T-cell (primary cell): Measurements from ENCODE around the gene SMARCD3. TPM values are rescaled to one million over a fixed set of nuclear protein-coding genes. Genes with fewer than 3 reads are reported as not detected.
A peak's percentile ranks its signal among the peaks of the same experiment; 100 is the strongest.

Experiments
- ATAC-seq, 4 experiments: fragments of 200-7000 bp in 3 of 4; fragments of 150-1000 bp in 1 of 4; cut with Tn5 transposase; replicated peaks in 1 of 4; 1 replicate in 3 of 4; 2 replicates in 1 of 4; pipeline ENCODE4 v1.10.0; 2021; ENCODE audit warnings: moderate library complexity in 3 of 4, mild to moderate bottlenecking in 2 of 4, moderate number of reproducible peaks in 1 of 4
- CTCF ChIA-PET, 2 donors: fragments of 300-600 bp; sonication (Branson Sonifier 250); formaldehyde crosslinking; loops; one replicate each; lab custom pipeline; 2022; ENCODE audit warnings: antibody characterized with exemption in 2 of 2; lab: Charles Lee
- POLR2A ChIA-PET, 2 donors: fragments of 300-600 bp; sonication (Branson Sonifier 250); formaldehyde crosslinking; loops; one replicate each; lab custom pipeline; 2022; ENCODE audit warnings: antibody characterized with exemption in 2 of 2; lab: Charles Lee
- DNase-seq, 35 experiments: peaks; one replicate each; pipeline versions ENCODE4 v3.0.0 to v3.0.0-alpha.2; 2013 to 2023
- H3K27ac ChIP-seq: one replicate; pipeline ENCODE4 v1.5.1; 2013; ENCODE audit warnings: low read length
- H3K27me3 ChIP-seq, 2 experiments: replicated peaks in 1 of 2; 1 replicate in 1 of 2; 2 replicates in 1 of 2; pipeline versions ENCODE4 v1.6.1 to v1.7.0; 2013; ENCODE audit warnings: low read length in 1 of 2, mixed read lengths in 1 of 2; ENCODE audit not compliant: control insufficient read depth in 2 of 2, insufficient read depth in 2 of 2; ENCODE audit errors: extremely low read depth in 1 of 2
- H3K36me3 ChIP-seq, 2 donors: 1 replicate in 1 of 2; 2 replicates in 1 of 2; pipeline versions ENCODE4 v1.6.1 to v1.7.0; 2013; ENCODE audit warnings: low read length in 1 of 2; ENCODE audit not compliant: control insufficient read depth in 2 of 2, insufficient read depth in 1 of 2; ENCODE audit errors: extremely low read depth in 1 of 2
- H3K4me1 ChIP-seq, 2 experiments: 1 replicate in 1 of 2; 2 replicates in 1 of 2; pipeline versions ENCODE4 v1.6.1 to v1.7.0; 2013; ENCODE audit warnings: low read length in 2 of 2, mixed read lengths in 1 of 2; ENCODE audit not compliant: insufficient read depth in 2 of 2, control insufficient read depth in 1 of 2; ENCODE audit errors: extremely low read depth in 1 of 2
- H3K4me3 ChIP-seq, 2 donors: 1 replicate in 1 of 2; 2 replicates in 1 of 2; pipeline versions ENCODE4 v1.5.1 to v1.7.0; 2013; ENCODE audit warnings: mild to moderate bottlenecking in 2 of 2, low read length in 1 of 2, moderate library complexity in 1 of 2; ENCODE audit not compliant: control insufficient read depth in 1 of 2; ENCODE audit errors: extremely low read depth in 1 of 2
- H3K9me3 ChIP-seq: 2 replicates; pipeline ENCODE4 v1.7.0; 2013
- H3K27ac Mint-ChIP-seq, 2 donors: one replicate each; pipeline ENCODE4 v1.8.0; 2020 to 2021; ENCODE audit warnings: mild to moderate bottlenecking in 2 of 2, mixed read lengths in 2 of 2
- H3K27me3 Mint-ChIP-seq, 2 donors: one replicate each; pipeline ENCODE4 v1.8.0; 2021 to 2022; ENCODE audit warnings: mixed read lengths in 2 of 2
- H3K36me3 Mint-ChIP-seq: one replicate; pipeline ENCODE4 v1.8.0; 2021; ENCODE audit warnings: mixed read lengths
- H3K4me1 Mint-ChIP-seq, 3 donors: one replicate each; pipeline ENCODE4 v1.8.0; 2020 to 2022; ENCODE audit warnings: mixed read lengths in 3 of 3, mild to moderate bottlenecking in 1 of 3
- H3K4me3 Mint-ChIP-seq, 3 donors: one replicate each; pipeline ENCODE4 v1.8.0; 2020 to 2022; ENCODE audit warnings: mild to moderate bottlenecking in 3 of 3, mixed read lengths in 3 of 3, moderate library complexity in 3 of 3
- H3K9me3 Mint-ChIP-seq, 3 donors: one replicate each; pipeline ENCODE4 v1.8.0; 2020 to 2022; ENCODE audit warnings: mixed read lengths in 3 of 3
- WGBS: methylation state at CpG from one replicate; pipeline ENCODE4 v1.1.5; 2013; ENCODE audit warnings: missing lambda C conversion rate; ENCODE audit not compliant: insufficient coverage; 5-methylcytosine and 5-hydroxymethylcytosine counted together
- total RNA-seq, 35 experiments: library from RNA in 6 of 35; stranded (reverse) in 6 of 35; fragments of 120-200 nt in 1 of 35; gene quantifications; one replicate each; pipeline versions ENCODE4 v1.2.1 to v1.2.4 and lab custom pipeline; 2013 to 2026

The SMARCD3 gene
- total RNA-seq, 5 donors from 2014 or later (not counting 1 experiment from before 2014, with no cell fraction given), result 6.3 to 28.5 (median 9.1) TPM

DNA sequence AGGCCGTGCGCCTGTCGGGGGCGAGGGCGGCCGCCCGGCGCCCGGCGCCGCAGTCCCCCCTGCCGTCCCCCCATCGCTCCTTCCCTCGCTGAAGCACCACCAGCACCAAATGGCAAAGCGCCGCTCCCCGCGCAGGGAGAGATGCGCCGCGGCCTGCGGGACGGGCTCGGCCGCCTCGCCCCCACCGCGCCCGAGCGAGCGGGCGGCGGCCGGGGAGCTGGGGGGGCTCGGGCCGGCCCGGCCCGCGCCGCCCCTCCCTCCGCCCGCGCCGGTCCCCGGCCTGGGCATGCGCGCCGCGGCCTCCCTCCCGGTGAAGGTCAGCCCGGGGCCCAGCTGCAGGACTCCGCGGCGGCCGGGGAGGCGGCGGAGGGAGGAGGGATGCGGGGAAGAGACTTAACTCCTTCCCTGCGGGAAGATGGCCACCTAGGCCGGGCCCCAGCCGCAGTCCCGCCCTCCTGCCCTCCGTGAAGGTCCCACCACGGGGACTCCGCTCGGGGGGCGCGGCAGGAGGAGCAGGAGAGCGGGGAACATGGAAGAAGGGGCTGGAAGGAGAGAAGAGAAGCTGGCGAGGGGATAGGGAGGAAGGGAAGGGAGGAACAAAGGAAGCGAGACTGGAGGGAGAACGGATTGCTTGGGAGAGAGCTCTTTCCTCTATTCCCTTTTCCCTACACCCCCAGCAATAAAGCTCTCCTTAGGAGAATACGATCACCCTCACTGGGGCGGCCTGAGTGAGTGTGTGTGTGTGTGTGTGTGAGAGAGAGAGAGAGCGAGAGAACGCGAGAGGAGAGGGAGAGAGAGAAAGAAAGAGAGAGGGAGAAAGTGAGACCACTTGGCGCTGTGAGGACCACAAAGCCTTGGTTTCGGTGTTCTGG is 3.4 kb upstream of the SMARCD3 start:
- Mint-ChIP-seq H3K36me3 (no peaks in the 10 kb centered on the region), H3K9me3 (no peaks in the 10 kb centered on the region), H3K4me3 (peak overlapping the region; percentile 32 to 87 (median 49)), H3K27me3 (peaks cover 41 to 65% of the 10 kb centered on the region in 2 donors), H3K27ac (no peak overlapping the region), H3K4me1 (peaks cover 28 to 43% (median 29%) of the 10 kb centered on the region in 3 donors)
- DNase-seq (peak in 9 of 35 experiments; percentile 16 to 56 (median 41)), ATAC-seq (peak; percentile 32 to 45 (median 42))
- Histone ChIP-seq H3K27me3 (peaks cover 7 to 86% of the 10 kb centered on the region in 2 experiments), H3K4me3 (peak overlapping the region; percentile 23 to 60), H3K9me3 (no peaks in the 10 kb centered on the region), H3K36me3 (no peaks in the 10 kb centered on the region), H3K27ac (no peak overlapping the region), H3K4me1 (peaks cover 5 to 41% of the 10 kb centered on the region in 2 experiments)
- ChIA-PET POLR2A (interaction anchor here in 1 of 2 donors (0.6 kb wide), 2 partner anchors 154 to 281 kb away, joined by 3 to 4 read pairs; no protein-coding TSS in a partner anchor), CTCF (no interaction called here)
- 1% methylated on average over 54 of the region's 79 CpGs for WGBS

DNA sequence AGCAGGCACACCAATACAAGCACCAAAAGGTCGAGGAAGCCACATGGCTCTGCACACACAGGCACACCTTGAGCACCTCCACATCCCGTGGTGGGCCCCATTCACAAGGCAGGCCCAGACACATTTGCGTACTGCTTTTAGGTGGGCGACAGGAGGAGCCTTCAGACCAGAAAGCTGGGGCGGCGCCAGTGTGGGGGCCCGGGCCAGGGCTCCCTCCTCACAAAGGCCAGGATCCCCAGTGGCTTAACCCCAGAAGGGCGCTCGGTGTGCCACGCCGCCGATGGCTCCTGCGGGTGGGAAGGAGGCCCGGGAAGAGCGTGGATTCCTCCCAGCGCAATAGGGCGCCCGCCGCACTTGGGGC is 2.8 kb upstream of the SMARCD3 start:
- peak in 3 of 4 experiments; percentile 2 to 40 (median 10) for ATAC-seq
- H3K27ac ChIP-seq, result no peak overlapping the region
- H3K4me3 Mint-ChIP-seq, result peak overlapping the region; percentile 66 to 87 (median 67)
- peaks cover 30 to 46% (median 32%) of the 10 kb centered on the region in 3 donors for H3K4me1 Mint-ChIP-seq
- no peaks in the 10 kb centered on the region for H3K36me3 Mint-ChIP-seq
- peaks cover 39 to 65% of the 10 kb centered on the region in 2 donors for H3K27me3 Mint-ChIP-seq
- peaks cover 7 to 86% of the 10 kb centered on the region in 2 experiments for H3K27me3 ChIP-seq
- DNase-seq, result peak in 5 of 35 experiments; percentile 16 to 32 (median 30)
- WGBS, result 19% methylated on average over 19 of the region's 19 CpGs
- no peaks in the 10 kb centered on the region for H3K9me3 ChIP-seq
- H3K4me3 ChIP-seq, result peak overlapping the region in 1 of 2 donors; percentile 55
- POLR2A ChIA-PET, result no interaction called here
- peaks cover 5 to 41% of the 10 kb centered on the region in 2 experiments for H3K4me1 ChIP-seq
- H3K27ac Mint-ChIP-seq, result no peak overlapping the region
- no peaks in the 10 kb centered on the region for H3K9me3 Mint-ChIP-seq
- H3K36me3 ChIP-seq, result no peaks in the 10 kb centered on the region
- CTCF ChIA-PET, result no interaction called here

DNA sequence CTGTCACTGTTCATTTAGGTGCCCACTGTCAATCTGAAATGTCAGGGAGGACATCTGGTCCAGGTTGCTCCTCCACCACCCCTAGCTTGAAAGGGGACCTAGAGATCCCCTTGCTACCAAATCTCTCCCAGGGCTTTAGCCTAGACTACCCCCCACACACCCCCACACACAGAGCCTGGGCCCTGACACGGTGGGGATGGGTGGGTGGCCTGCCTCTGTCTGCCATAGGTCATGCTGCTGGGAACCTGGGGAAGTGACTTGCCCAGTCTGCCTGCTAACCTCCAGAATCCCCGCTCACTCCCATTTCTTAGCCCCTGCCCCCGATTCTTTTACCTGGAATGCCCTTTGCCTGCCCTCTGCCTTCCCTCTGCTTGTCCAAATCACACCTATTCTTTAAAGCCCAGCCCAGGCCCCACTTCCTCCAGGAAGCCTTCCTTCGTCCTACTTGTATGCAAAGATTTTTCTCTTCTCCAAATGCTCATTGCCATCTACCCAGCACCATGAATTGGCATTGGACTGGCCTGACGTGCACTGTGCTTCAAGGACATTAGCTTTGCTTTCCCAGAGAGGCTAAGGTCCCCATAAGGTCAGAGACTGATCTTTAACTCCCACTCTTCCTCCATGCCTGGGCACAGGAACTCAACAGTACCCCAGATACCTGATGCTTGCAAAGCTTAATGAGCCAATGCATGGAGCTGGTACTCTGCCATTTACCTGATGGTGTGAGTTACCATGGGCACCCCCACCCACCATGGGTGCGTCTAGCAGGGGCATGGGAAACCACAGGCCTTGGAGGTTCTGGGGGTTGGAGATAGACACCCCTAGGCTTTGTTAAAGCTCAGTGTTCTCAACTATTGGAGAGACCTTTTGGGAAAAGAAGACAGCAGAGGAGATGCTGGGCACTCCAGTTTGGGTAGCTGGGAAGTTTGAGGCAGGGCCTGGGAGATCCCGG is 2.0 kb upstream of the SMARCD3 start:
- Mint-ChIP-seq H3K27ac (no peak overlapping the region), H3K4me1 (peaks cover 32 to 51% (median 38%) of the 10 kb centered on the region in 3 donors), H3K36me3 (no peaks in the 10 kb centered on the region), H3K9me3 (no peaks in the 10 kb centered on the region), H3K27me3 (peaks cover 41 to 62% of the 10 kb centered on the region in 2 donors), H3K4me3 (peak overlapping the region; percentile 66 to 87 (median 67))
- Histone ChIP-seq H3K27me3 (peaks cover 7 to 90% of the 10 kb centered on the region in 2 experiments), H3K27ac (no peak overlapping the region), H3K4me1 (peaks cover 5 to 47% of the 10 kb centered on the region in 2 experiments), H3K9me3 (no peaks in the 10 kb centered on the region), H3K36me3 (no peaks in the 10 kb centered on the region), H3K4me3 (no peak overlapping the region)
- ATAC-seq (no peak), DNase-seq (no peak)
- WGBS, result 91% methylated on average over 4 of the region's 7 CpGs
- CTCF ChIA-PET, result no interaction called here
- POLR2A ChIA-PET, result interaction anchor here in 1 of 2 donors (0.6 kb wide), 1 partner anchor 23 kb away, joined by 3 read pairs; the partner anchor contains the start of gene ABCF2

DNA sequence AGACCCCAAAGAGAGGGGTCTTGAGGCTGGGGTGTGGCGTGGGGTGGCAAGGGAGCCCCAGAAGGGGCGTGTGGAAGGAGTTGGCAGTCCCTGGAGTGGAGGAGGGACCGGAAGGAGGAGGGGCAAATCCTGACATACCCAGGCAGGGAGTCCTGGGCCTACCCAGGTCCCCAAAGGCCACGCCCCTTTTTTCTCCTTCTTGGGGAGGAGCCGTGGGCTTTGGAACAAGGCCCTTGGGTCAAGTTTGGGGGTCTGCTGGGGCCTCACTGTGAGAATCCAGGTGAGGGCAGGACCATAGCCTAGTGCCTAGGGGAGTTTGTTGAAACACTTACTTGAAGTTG is 1.2 kb upstream of the SMARCD3 start:
- Mint-ChIP-seq H3K27me3 (peaks cover 38 to 59% of the 10 kb centered on the region in 2 donors), H3K36me3 (no peaks in the 10 kb centered on the region), H3K27ac (no peak overlapping the region), H3K9me3 (no peaks in the 10 kb centered on the region), H3K4me3 (peak overlapping the region; percentile 47 to 87 (median 58)), H3K4me1 (peaks cover 35 to 54% (median 42%) of the 10 kb centered on the region in 3 donors)
- no peaks in the 10 kb centered on the region for H3K36me3 ChIP-seq
- no peak overlapping the region for H3K27ac ChIP-seq
- no peaks in the 10 kb centered on the region for H3K9me3 ChIP-seq
- WGBS, result no CpG with 5 or more reads among the region's 5 CpGs
- ChIA-PET POLR2A (no interaction called here), CTCF (no interaction called here)
- peaks cover 9 to 53% of the 10 kb centered on the region in 2 experiments for H3K4me1 ChIP-seq
- peaks cover 7 to 92% of the 10 kb centered on the region in 2 experiments for H3K27me3 ChIP-seq
- H3K4me3 ChIP-seq, result no peak overlapping the region
- ATAC-seq, result no peak
- no peak for DNase-seq

DNA sequence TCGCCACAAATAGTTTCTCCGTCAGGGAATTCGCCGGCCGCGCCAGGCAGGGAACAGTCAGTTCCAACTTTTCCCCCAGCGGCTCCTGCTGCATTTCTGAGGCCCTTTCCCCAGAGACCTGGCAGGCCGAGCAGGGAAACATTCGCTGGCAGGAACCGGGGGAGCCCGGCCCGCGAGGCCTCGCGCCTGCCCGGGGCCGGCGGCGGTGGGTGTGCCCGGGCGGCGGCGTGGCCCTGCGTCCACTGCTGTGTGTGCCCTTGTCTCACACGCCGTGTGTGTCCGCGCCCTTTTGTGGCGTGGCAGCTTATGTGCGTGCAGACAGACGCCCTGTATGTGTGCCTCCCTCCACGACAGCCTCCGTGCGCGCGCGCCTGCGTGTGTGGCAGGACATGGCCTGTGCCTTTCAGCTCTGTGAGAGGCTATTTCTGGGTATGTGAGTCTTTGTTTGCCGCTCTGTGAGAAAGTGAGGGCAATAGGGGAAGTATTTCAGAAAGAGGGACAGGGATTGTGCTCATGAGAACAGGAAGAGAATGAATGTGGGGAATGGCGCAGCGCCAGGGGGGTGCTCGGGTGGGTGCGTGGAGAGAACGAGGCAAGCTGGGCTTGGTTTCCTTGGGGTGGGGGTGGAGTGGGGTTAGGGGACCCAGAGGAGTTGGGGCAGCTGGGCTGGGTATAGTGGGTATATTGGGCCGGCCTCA is 689 bp upstream of the SMARCD3 start:
- ChIA-PET CTCF (no interaction called here), POLR2A (no interaction called here)
- peak overlapping the region; percentile 58 to 87 (median 70) for H3K4me3 Mint-ChIP-seq
- peak overlapping the region in 1 of 2 donors; percentile 69 for H3K4me3 ChIP-seq
- peaks cover 36 to 58% of the 10 kb centered on the region in 2 donors for H3K27me3 Mint-ChIP-seq
- no peaks in the 10 kb centered on the region for H3K9me3 ChIP-seq
- peaks cover 14 to 57% of the 10 kb centered on the region in 2 experiments for H3K4me1 ChIP-seq
- 11% methylated on average over 41 of the region's 45 CpGs for WGBS
- peak in 11 of 35 experiments; percentile 18 to 56 (median 37) for DNase-seq
- H3K9me3 Mint-ChIP-seq, result no peaks in the 10 kb centered on the region
- H3K27ac Mint-ChIP-seq, result peak overlapping the region in 1 of 2 donors; percentile 50
- no peaks in the 10 kb centered on the region for H3K36me3 Mint-ChIP-seq
- peaks cover 41 to 59% (median 47%) of the 10 kb centered on the region in 3 donors for H3K4me1 Mint-ChIP-seq
- no peaks in the 10 kb centered on the region for H3K36me3 ChIP-seq
- ATAC-seq, result peak; percentile 13 to 30 (median 24)
- H3K27me3 ChIP-seq, result peaks cover 7 to 90% of the 10 kb centered on the region in 2 experiments
- H3K27ac ChIP-seq, result no peak overlapping the region
